ENCODE measurements around the gene SIPA1. TPM values are rescaled to one million over a fixed set of nuclear protein-coding genes. Genes with fewer than 3 reads are reported as not detected.

The SIPA1 gene
- 10.2 and 14.0 TPM in 2 replicates for total RNA-seq (ENCODE audit: low replicate concordance)

DNA sequence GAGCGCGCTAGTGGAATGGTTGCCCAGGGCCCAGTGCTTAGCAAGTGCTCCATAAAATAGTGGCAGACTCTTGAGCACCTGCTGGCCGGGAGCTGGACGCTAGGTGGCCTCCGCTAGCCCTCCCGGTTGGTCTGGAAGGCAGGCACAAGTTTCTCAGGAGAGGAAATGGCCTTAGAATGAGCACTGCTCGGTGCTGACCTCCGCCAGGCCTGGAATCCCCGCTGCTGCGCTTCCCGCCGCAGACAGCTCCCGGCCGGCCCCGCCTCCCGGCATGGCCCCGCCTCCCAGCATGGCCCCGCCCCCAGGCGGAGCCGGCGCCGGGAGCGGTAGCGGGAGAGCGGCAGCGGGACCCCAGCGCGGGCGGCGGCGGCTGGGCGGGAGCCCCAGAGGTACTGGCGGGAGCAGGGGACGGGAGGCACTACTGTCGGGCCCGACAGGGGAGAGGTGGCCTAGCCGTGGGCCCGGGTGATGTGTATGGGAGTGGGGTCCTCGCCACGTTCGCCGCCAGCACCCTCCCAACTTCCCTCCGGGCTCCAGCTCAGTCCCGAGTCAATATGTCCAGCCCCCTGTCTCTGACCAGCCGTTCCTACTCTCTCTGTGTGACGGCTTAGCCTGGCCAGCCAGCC is at the start of gene SIPA1:
Gene SIPA1 (plus strand): TSS at position 308 of the 626 bp plus-strand sequence. CDS start 2,821 bp downstream, outside the sequence.

DNA sequence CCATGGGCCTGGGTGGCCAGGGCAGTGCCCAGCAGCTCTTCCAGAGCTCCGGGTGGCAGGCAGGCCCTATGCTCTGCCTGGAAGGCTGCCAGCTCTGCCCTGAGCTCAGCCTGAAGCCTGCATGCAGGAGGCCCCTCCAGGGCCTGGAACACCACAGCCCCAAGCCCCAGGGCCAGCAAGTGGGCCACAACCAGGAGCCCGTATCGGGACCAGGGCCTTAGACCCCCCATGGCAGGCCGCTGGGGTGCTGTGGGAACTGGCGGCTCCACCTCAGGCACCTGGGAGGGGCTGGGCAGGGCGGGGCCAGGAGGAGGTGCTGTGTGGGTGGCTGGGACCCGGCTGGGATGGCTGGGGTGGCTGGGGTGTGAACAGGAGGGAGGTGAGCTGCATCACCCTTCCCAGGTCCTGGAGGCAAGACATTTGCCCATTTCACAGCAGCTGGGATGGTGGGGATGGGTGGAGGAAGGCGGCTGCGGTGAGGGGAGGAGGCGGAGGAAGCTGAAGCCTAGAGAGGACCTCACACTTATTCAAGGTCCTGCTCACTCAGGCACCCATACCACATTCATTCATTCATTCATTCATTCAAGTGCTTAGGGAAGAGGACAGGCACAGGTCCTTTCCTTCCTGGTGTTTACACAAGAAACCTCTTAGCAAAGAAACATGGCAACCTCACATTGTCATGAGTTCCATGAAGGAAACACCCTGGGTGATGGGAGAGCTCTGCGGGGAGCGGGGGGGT is 42.2 kb upstream of the SIPA1 start, which contains the start of gene KCNK7:
Gene KCNK7 (minus strand): TSS at position 258 of the 739 bp plus-strand sequence. CDS start 28 bp downstream, at position 230.

DNA sequence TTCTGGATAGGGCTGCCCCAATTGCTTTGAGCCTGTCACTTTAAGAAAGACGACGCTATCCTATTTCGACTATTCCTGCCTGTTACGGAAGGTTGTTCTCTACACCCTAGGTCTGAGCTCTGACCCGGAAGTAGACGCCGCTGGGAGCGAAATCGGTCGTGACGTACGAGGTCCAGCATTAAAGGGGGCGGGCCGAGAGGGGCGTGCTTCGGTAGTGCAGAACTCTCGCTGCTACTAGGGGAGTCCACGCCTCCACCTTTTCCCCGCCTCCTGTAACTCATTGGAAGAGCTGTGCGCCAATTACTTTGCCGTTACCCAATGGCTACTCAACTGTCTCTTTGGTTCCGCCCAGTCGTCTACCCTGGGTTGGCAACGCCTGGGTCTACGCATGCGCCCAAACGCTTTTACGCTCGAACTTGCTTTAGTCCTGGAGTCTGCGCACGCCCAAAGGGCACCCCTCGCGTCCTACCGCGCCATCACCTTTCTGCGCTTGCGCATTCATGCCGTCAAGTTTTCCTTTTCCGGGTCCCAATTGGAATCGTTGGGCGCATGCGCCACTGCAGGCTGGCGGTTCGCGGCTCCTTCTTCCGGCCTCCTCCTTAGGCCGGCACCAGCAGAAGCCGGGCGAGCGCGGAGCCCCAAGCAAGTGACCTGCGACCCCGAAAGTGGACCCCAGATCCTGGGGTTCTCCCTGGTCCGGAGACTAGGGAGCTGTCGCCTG is 22.5 kb upstream of the SIPA1 start, which contains the start of gene PCNX3:
Gene PCNX3 (plus strand): TSS at position 548 of the 721 bp plus-strand sequence. CDS start 536 bp downstream, outside the sequence.

DNA sequence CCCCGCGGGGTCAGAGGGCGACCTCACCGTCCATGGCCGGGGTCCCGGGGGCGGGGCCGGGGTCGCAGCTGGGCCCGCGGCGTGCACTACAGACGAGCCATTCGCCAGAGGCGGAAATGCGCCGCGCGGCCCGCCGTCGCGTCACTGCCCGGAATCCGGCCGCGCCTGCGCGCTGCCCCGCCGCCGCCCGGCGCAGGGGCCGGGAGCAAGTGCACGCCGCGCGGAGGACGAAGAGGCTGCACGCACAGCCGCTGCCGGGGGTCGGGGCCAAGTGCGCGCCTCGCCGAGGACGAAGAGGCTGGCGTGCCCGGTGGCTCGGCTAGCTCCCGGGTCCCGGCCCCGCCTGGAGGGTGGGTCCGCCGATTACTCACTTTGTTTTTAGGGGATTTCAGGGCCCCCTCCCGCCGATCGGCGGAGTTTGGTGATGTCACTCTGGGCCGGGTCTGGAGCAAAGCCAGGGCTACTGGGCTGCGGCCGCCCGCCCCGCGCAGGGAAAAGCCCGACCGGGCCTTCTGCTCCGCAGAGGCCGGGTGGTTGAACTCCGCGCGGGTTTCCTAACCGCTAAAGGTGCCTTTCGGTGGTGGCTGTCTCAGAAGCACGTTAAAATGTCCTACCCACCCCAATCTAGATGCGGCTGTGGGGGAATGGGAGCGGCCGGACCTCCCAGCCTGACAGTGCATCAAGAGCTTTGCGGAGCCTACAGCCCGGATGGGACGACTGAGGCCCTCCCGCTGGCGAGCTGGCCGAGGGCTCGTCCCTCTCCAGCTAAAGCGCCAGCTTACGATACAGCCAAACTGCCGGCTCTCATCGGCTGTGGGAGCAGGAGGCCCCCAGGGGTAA is 25.1 kb downstream of the SIPA1 start, which contains the start of gene RELA:
Gene RELA (minus strand): TSS at position 118 of the 840 bp plus-strand sequence. CDS start 84 bp downstream, at position 34.

Other genes with a start within 250 kb of the SIPA1 start
- 109 and 295 TPM in 2 replicates for gene NEAT1, start 215.3 kb upstream of the SIPA1 start, total RNA-seq (ENCODE audit: low replicate concordance)
- 5,186 and 7,371 TPM in 2 replicates for gene MALAT1, start 139.1 kb upstream of the SIPA1 start, total RNA-seq (ENCODE audit: low replicate concordance)
- 81.3 and 110 TPM in 2 replicates for gene SCYL1, start 113.0 kb upstream of the SIPA1 start, total RNA-seq (ENCODE audit: low replicate concordance)
- gene LTBP3, start 79.7 kb upstream of the SIPA1 start, total RNA-seq (ENCODE audit: low replicate concordance), result 30.2 and 64.4 TPM in 2 replicates
- gene ZNRD2, start 67.6 kb upstream of the SIPA1 start, total RNA-seq (ENCODE audit: low replicate concordance), result 34.3 and 43.3 TPM in 2 replicates
- gene FAM89B, start 65.6 kb upstream of the SIPA1 start, total RNA-seq (ENCODE audit: low replicate concordance), result 5.5 and 27.7 TPM in 2 replicates
- 46.1 and 54.4 TPM in 2 replicates for gene EHBP1L1, start 62.0 kb upstream of the SIPA1 start, total RNA-seq (ENCODE audit: low replicate concordance)
- 0.23 TPM in 1 of 2 replicates, not detected in the other for gene KCNK7, start 42.3 kb upstream of the SIPA1 start, total RNA-seq (ENCODE audit: low replicate concordance)
- 19.1 and 20.2 TPM in 2 replicates for gene MAP3K11, start 23.9 kb upstream of the SIPA1 start, total RNA-seq (ENCODE audit: low replicate concordance)
- gene PCNX3, start 22.3 kb upstream of the SIPA1 start, total RNA-seq (ENCODE audit: low replicate concordance), result 10.4 and 10.5 TPM in 2 replicates
- gene RELA, start 24.8 kb downstream of the SIPA1 start, total RNA-seq (ENCODE audit: low replicate concordance), result 12.9 and 17.1 TPM in 2 replicates
- 42.8 and 57.1 TPM in 2 replicates for gene KAT5, start 74.2 kb downstream of the SIPA1 start, total RNA-seq (ENCODE audit: low replicate concordance)
- gene RNASEH2C, start 82.7 kb downstream of the SIPA1 start, total RNA-seq (ENCODE audit: low replicate concordance), result 37.2 and 40.5 TPM in 2 replicates
- gene AP5B1, start 142.9 kb downstream of the SIPA1 start, total RNA-seq (ENCODE audit: low replicate concordance), result 1.9 and 4.4 TPM in 2 replicates
- gene OVOL1, start 149.0 kb downstream of the SIPA1 start, total RNA-seq (ENCODE audit: low replicate concordance), result not detected in 2 replicates
- gene SNX32, start 195.9 kb downstream of the SIPA1 start, total RNA-seq (ENCODE audit: low replicate concordance), result 1.1 and 4.3 TPM in 2 replicates
- 1,218 and 1,682 TPM in 2 replicates for gene CFL1, start 220.1 kb downstream of the SIPA1 start, total RNA-seq (ENCODE audit: low replicate concordance)
- gene MUS81, start 222.3 kb downstream of the SIPA1 start, total RNA-seq (ENCODE audit: low replicate concordance), result 24.6 and 40.7 TPM in 2 replicates
- 81.4 and 103 TPM in 2 replicates for gene EFEMP2, start 234.7 kb downstream of the SIPA1 start, total RNA-seq (ENCODE audit: low replicate concordance)
- gene CTSW, start 241.7 kb downstream of the SIPA1 start, total RNA-seq (ENCODE audit: low replicate concordance), result not detected in 2 replicates